HG03378 (cell line): ENCODE data around the gene C1orf105.

ENCODE experiments used
- ATAC-seq: cut with Tn5 transposase; IDR thresholded peaks from one replicate; pipeline ENCODE4 v1.9.1; 2021; ENCODE audit warnings: mild to moderate bottlenecking, moderate library complexity; ENCODE audit not compliant: unreplicated experiment

C1orf105 gene

GRCh38 chr1:172395576-172395975 is 24.9 kb upstream of the C1orf105 start:
- no peak for ATAC-seq

DNA sequence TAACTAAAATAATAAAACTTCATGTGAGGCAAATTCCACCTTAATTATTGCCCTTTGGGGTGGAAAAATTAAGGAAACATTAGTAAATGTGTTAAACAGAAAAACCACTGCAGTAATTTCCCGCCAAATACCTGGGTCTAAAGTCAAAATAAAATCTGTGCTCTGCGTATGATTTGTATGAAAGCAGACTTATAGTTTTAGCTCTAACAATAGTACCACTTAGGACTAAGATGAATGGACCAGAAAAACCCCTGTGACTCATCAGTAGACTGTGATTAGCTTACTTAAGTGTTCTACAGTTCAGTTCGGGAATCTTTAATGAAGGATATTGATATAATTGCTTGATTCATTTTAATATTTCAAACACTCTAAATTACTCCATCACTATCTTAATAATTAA is 23.3 kb upstream of the C1orf105 start:
- ATAC-seq, result no peak

DNA sequence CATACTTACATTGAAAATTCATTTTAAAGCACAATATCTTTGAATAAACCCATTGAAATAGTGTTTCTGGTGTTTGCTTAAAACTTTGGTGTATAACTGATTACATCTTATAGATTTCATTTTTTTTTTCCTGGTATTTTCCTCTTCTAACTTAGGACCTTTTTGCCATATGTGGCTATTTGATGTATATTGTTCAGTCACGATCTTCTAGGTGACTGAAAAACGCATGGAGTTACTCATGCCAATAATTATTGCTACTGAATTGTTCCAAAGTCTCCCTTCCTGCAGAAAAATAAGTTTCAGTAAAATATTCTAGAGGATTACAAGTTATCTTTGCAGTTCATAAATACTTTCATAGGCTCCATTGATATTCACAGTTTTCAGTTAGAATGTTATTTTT is 22.9 kb upstream of the C1orf105 start:
- ATAC-seq, result no peak

- no peak for ATAC-seq
Observed at GRCh38 chr1:172398193-172398592, 22.3 kb upstream of the C1orf105 start.

DNA sequence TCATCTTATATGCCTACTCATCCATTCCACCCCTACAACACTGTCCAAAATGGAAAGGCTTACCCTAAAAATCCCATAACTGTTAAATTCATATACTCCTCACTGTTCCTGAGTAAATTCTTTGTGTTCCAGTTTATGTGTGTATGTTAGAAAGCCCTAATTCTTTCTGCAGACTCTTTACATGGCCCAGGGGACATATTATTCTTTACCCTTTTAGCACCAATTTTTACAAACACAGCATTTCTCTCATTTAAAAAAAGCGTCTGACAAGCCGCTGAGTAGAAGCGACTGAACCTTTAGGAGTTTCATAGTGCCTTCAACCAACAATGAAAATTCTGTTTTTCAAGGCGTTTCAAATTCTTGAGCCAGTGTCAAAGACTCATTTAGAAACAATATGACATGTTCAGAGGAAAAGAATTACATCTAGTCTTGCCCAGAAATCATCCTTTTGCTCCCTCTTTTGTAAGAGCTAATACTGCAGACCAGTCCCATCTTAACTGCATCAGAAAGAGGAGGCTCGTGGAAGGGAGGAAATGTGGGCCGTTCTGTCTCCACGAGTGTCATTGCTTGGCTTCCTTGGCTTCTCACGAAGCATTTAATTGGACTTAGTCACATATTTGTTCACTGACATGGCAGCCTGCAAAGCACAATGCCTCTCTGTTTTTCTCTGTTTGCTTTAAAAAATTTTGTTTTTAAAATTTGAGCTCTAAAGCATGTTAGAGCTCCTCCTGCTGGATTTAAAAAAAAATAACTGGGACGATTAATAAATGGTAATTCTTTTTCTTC is 21.3 kb upstream of the C1orf105 start:
- ATAC-seq, result no peak

GRCh38 chr1:172399756-172400721 is 20.4 kb upstream of the C1orf105 start:
- no peak for ATAC-seq

GRCh38 chr1:172400722-172401105 is 19.8 kb upstream of the C1orf105 start:
- ATAC-seq, result no peak

DNA sequence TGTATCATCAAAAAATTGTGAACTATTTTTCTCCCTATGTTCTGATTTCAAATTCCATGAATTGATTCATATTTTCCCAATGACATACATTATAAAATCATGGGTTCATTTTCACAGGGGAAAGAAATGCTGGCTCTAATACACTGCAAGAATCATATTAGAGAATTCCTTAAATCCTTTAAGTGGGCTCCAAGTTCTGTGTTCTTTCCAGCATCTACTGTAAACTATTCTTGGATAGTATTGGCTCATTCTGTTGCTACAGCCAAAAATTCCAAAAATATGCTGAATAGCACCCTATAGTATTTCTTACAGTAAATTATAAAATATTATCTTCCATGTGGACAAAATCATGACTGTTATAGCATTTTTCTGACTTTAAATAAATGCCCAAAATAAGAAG is 19.0 kb upstream of the C1orf105 start:
- ATAC-seq, result no peak

- ATAC-seq, result no peak
Observed at GRCh38 chr1:172401892-172402291, 18.6 kb upstream of the C1orf105 start.

GRCh38 chr1:172402878-172403569 is 17.5 kb upstream of the C1orf105 start:
- ATAC-seq, result no peak

- ATAC-seq, result no peak
Observed at GRCh38 chr1:172404121-172404520, 16.4 kb upstream of the C1orf105 start.

- no peak for ATAC-seq
Observed at GRCh38 chr1:172405912-172406311, 14.6 kb upstream of the C1orf105 start.

GRCh38 chr1:172406968-172407367 is 13.5 kb upstream of the C1orf105 start:
- ATAC-seq, result no peak

DNA sequence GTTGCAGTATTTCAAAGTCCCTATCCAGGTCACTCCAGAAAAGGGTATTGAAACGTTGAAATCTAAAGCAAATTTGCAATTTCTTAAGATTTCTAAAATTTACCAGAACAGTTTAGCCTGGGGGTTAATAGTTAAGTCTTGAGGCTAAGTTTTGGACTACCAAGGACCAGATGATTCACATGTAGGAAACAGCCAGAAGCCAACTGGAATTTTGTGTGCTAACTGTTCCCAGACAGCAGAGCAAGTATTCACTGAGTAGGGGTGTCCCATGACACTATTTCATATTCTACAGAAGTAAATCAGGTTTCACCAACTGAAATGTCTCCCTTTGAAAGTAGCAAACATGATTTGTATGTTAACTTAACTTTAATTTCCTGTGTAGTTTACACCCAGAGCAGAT is 11.5 kb upstream of the C1orf105 start:
- ATAC-seq, result no peak

DNA sequence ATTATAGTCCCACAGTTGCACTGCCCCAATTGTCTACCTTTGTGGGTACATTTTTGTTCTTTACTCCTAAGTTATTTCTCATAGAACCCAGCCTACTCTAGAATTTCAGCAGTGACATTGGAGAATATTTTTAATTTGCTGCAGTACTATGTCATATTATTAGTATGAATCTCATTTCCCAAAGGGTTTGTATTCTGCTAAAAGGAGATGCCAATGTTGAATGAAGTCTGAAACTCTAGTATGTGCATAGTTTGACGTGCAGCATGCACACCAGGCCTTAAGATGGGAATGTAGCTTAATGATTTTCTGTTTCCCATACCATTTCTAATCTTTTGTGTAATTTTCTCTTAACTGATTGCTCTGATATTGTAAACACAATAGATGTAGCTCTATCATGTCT is 10.5 kb upstream of the C1orf105 start:
- ATAC-seq, result no peak

DNA sequence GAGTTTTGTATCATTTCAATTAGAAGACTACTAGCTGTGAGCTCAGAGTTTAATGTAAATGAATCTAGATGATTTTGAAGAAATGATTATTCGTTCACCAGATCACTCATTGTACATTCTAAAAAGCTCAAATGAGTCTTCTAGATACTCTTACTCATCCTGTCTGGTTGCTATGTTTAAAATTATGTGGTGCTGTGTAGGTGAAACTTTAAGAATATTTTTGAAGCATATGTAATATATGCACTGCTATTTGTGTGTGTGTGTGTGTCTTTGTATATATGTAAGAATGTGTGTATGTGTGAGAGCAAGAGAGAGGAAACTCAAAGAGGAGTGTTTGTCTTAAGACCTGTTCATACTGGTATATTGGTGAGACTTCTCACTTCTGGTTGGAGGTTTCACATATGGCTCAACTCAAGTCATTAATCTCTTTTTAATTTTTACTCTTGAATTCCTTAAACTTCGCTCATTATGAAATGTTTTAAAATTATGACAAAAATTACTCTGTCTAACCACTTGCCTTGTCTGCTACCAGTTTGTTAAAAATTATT is 8.6 kb upstream of the C1orf105 start:
- ATAC-seq, result no peak

GRCh38 chr1:172414331-172414730 is 6.2 kb upstream of the C1orf105 start:
- no peak for ATAC-seq

DNA sequence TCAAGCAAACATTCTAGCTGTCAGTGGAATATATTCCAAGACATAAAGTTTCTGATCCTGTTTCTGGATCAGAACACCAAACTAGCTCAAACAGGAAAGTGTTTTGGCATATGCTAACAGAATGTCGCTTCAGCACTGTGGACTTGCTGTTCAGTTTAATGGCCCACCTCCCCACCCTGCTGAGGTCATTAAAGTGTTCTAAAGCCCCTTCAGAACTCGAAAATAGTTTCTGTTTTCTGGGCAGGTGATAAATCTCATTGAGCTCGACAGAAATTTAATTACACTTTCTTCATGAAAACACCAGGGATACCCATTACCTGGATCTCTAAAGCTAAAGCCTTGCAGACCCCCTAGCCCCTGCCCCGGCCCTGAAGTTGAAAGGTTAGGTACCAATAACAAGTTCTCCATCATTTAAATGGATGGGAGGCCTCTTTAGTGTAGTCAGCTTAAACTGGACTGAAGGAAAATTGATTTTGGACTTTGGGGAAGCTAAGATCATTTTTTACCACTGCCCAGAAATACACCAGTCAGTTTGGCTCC is 3.9 kb upstream of the C1orf105 start:
- ATAC-seq, result no peak

GRCh38 chr1:172417557-172417956 is 2.9 kb upstream of the C1orf105 start:
- no peak for ATAC-seq

DNA sequence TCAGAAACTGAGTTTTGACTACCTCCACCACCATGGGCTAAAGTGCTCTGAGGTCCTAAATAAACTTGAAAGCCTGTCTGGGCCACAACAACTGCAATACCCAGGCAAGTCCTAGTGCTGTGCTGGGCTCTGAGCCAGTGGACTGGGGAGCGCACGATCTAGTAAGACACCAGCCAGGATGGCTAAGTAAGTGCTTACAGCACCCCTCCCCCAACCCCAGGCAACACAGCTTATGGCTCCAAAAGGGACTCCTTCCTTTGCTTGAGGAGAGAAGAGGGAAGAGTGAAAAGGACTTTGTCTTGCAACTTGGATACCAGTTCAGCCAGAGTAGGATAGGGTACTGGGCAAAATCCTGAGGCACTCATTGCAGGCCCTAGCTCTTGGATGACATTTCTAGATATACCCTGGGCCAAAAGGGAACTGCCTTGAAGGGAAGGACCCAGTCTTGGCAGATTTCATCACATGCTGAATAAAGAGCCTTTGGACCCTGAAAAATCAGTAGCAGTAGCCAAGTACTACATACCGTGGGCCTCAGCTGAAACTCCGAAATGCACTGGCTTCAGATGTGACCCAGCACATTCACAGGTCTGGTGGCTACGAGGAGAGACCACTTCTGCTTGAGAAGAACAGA is 1.6 kb downstream of the C1orf105 start:
- no peak for ATAC-seq
